ENCODE measurements around the gene GRID1.
A peak's percentile ranks its signal among the peaks of the same experiment; 100 is the strongest.

GRCh38 chr10:86366033-86366901, at the start of gene GRID1:
- TF ChIP-seq, protein P1, sequence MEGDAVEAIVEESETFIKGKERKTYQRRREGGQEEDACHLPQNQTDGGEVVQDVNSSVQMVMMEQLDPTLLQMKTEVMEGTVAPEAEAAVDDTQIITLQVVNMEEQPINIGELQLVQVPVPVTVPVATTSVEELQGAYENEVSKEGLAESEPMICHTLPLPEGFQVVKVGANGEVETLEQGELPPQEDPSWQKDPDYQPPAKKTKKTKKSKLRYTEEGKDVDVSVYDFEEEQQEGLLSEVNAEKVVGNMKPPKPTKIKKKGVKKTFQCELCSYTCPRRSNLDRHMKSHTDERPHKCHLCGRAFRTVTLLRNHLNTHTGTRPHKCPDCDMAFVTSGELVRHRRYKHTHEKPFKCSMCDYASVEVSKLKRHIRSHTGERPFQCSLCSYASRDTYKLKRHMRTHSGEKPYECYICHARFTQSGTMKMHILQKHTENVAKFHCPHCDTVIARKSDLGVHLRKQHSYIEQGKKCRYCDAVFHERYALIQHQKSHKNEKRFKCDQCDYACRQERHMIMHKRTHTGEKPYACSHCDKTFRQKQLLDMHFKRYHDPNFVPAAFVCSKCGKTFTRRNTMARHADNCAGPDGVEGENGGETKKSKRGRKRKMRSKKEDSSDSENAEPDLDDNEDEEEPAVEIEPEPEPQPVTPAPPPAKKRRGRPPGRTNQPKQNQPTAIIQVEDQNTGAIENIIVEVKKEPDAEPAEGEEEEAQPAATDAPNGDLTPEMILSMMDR (IDR thresholded peaks at IDR 0.05): peak in 3 of 6 experiments; percentile 3 to 27 (median 4)
- TF ChIP-seq POLR2A (IDR thresholded peaks at IDR 0.05): peak in 1 of 2 donors; percentile 53

Data from thyroid gland (tissue), 4 donors.